Esophagus squamous epithelium (tissue), 5 donors: ENCODE data around the gene EED. TPM values are rescaled to one million over a fixed set of nuclear protein-coding genes. Genes with fewer than 3 reads are reported as not detected.

Source experiments
- DNase-seq: peaks from one replicate; lab custom pipeline; 2025; lab: John Stamatoyannopoulos, UW
- H3K27ac ChIP-seq, 4 donors: fragments of 200-600 bp; sonication (generic); one replicate each; pipeline ENCODE4 v1.5.1; 2016 to 2019; ENCODE audit warnings: mild to moderate bottlenecking in 1 of 4
- H3K27me3 ChIP-seq, 4 donors: fragments of 200-600 bp; sonication (generic); 1 replicate in 3 of 4; 2 replicates in 1 of 4; pipeline versions ENCODE4 v1.5.1 to v1.6.0; 2017 to 2021; ENCODE audit warnings: antibody characterized with exemption in 1 of 4
- H3K36me3 ChIP-seq, 3 donors: fragments of 200-600 bp; sonication (generic); one replicate each; pipeline ENCODE4 v1.5.1; 2016 to 2019
- H3K4me1 ChIP-seq, 3 donors: fragments of 200-600 bp; sonication (generic); one replicate each; pipeline ENCODE4 v1.5.1; 2017 to 2019
- H3K4me3 ChIP-seq, 4 donors: fragments of 200-600 bp; sonication (generic); 1 replicate in 3 of 4; 2 replicates in 1 of 4; pipeline ENCODE4 v1.5.1; 2016 to 2019; ENCODE audit warnings: mild to moderate bottlenecking in 2 of 4, moderate library complexity in 1 of 4
- H3K9me3 ChIP-seq, 3 donors: fragments of 200-600 bp; sonication (generic); one replicate each; pipeline ENCODE4 v1.5.1; 2016 to 2019
- POLR2A ChIP-seq, 4 donors: fragments of 450-650 bp; IDR thresholded peaks; one replicate each; pipeline ENCODE4 v1.6.1; 2017; ENCODE audit warnings: antibody characterized with exemption in 4 of 4, mild to moderate bottlenecking in 4 of 4, moderate library complexity in 3 of 4
- WGBS, 2 donors: methylation state at CpG; one replicate each; pipeline ENCODE4 v1.1.5; 2018; 5-methylcytosine and 5-hydroxymethylcytosine counted together
- intact Hi-C: fragments of 100-400 bp; cut with DNase I; formaldehyde crosslinking; loops from one replicate; pipeline ENCODE4 v1.15.0; 2022
- total RNA-seq, 4 donors: library from RNA; depleted of rRNA; stranded (reverse); fragments of >200 nt; gene quantifications; one replicate each; pipeline ENCODE4 v1.1.0, GENCODE V29; 2016
- TF ChIP-seq, protein P1 (sequence below), 6 experiments: fragments of 450-650 bp in 4 of 6; fragments of 200-600 bp in 2 of 6; sonication (generic) in 2 of 6; IDR thresholded peaks; one replicate each; pipeline ENCODE4 v1.5.1; 2016 to 2019; ENCODE audit warnings: antibody characterized with exemption in 6 of 6, mild to moderate bottlenecking in 4 of 6, moderate library complexity in 4 of 6
- donor health status: DM: yes; HTN: yes; CAD: no.

Gene EED
- total RNA-seq, 4 donors from 2014 or later: 14.4 to 26.3 (median 18.5) TPM

DNA sequence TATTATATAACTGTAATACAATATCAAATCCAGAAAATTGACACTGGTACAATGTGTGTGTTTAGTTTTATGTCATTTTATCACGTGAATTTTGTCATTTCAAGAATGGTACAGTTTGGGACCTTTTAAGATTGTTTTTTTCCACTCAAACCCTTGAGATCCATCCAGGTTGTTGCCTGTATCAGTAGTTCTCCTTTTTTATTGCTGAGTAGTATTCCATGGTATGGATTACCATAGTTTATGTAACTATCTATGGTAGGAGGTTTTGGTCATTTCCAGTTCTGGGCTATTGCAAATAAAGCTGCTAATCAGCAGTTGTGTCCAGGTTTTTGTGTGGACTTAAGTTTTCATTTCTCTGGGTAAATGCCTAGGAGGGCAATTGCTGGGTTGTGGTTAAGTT, 25.1 kb downstream of the EED start:
- intact Hi-C loops: no loop called here
- no peak overlapping the region for H3K4me3 ChIP-seq
- no peaks in the 10 kb centered on the region for H3K9me3 ChIP-seq
- 80 to 90% methylated on average over 1 of the region's 1 CpG for WGBS, 2 donors
- no peaks in the 10 kb centered on the region for H3K4me1 ChIP-seq
- no peak for TF ChIP-seq POLR2A (IDR thresholded peaks at IDR 0.05)
- TF ChIP-seq, protein P1, sequence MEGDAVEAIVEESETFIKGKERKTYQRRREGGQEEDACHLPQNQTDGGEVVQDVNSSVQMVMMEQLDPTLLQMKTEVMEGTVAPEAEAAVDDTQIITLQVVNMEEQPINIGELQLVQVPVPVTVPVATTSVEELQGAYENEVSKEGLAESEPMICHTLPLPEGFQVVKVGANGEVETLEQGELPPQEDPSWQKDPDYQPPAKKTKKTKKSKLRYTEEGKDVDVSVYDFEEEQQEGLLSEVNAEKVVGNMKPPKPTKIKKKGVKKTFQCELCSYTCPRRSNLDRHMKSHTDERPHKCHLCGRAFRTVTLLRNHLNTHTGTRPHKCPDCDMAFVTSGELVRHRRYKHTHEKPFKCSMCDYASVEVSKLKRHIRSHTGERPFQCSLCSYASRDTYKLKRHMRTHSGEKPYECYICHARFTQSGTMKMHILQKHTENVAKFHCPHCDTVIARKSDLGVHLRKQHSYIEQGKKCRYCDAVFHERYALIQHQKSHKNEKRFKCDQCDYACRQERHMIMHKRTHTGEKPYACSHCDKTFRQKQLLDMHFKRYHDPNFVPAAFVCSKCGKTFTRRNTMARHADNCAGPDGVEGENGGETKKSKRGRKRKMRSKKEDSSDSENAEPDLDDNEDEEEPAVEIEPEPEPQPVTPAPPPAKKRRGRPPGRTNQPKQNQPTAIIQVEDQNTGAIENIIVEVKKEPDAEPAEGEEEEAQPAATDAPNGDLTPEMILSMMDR (IDR thresholded peaks at IDR 0.05): no peak
- no peaks in the 10 kb centered on the region for H3K27me3 ChIP-seq
- H3K27ac ChIP-seq: no peak overlapping the region
- peaks cover 0 to 53% (median 0%) of the 10 kb centered on the region in 3 donors for H3K36me3 ChIP-seq
- DNase-seq: no peak

DNA sequence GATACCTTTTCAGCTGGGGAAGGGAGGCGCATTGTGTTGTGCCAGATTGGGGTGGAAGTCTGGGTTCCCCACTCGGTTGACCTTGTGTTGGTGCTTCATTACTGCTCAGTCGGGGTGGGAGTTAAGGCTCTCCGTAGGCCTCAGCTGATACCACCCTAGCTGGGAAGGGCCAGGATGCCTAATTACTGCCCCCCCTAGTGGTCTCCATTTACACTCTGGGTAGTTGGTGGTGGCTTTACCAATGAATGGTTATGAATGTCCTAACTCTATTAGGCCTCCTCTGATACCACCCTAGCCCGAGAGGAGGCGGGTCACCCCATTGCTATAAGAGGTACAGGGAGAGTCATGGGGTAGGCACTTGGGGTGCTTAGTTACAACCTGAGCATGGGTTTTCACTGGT, 29.9 kb downstream of the EED start:
- intact Hi-C loops: no loop called here
- 86 to 93% methylated on average over 4 of the region's 6 CpGs for WGBS, 2 donors
- H3K36me3 ChIP-seq: peaks cover 0 to 74% (median 12%) of the 10 kb centered on the region in 3 donors
- H3K27ac ChIP-seq: no peak overlapping the region
- H3K4me3 ChIP-seq: no peak overlapping the region
- TF ChIP-seq, protein P1 (IDR thresholded peaks at IDR 0.05): no peak
- no peak for TF ChIP-seq POLR2A (IDR thresholded peaks at IDR 0.05)
- DNase-seq: no peak
- no peaks in the 10 kb centered on the region for H3K9me3 ChIP-seq
- no peaks in the 10 kb centered on the region for H3K4me1 ChIP-seq
- no peaks in the 10 kb centered on the region for H3K27me3 ChIP-seq

GRCh38 chr11:86274999-86275398, 30.4 kb downstream of the EED start:
- intact Hi-C loops: no loop called here
- Histone ChIP-seq H3K4me3 (no peak overlapping the region), H3K36me3 (peaks cover 0 to 74% (median 15%) of the 10 kb centered on the region in 3 donors), H3K9me3 (no peaks in the 10 kb centered on the region), H3K27ac (no peak overlapping the region), H3K27me3 (no peaks in the 10 kb centered on the region), H3K4me1 (no peaks in the 10 kb centered on the region)
- WGBS, 2 donors: 65 to 76% methylated on average over 4 of the region's 4 CpGs
- TF ChIP-seq POLR2A (IDR thresholded peaks at IDR 0.05): no peak
- TF ChIP-seq, protein P1 (IDR thresholded peaks at IDR 0.05): no peak
- no peak for DNase-seq

GRCh38 chr11:86275493-86276370, 31.2 kb downstream of the EED start:
- H3K27me3 ChIP-seq: no peaks in the 10 kb centered on the region
- no peaks in the 10 kb centered on the region for H3K9me3 ChIP-seq
- no peaks in the 10 kb centered on the region for H3K4me1 ChIP-seq
- 90% methylated on average over 2 of the region's 2 CpGs for WGBS, 2 donors
- peaks cover 0 to 78% (median 15%) of the 10 kb centered on the region in 3 donors for H3K36me3 ChIP-seq
- no peak overlapping the region for H3K27ac ChIP-seq
- DNase-seq: no peak
- no peak for TF ChIP-seq POLR2A (IDR thresholded peaks at IDR 0.05)
- TF ChIP-seq, protein P1 (IDR thresholded peaks at IDR 0.05): no peak
- H3K4me3 ChIP-seq: no peak overlapping the region
- intact Hi-C loops: no loop called here

GRCh38 chr11:86277741-86278140, 33.2 kb downstream of the EED start:
- intact Hi-C loops: no loop called here
- WGBS, 2 donors: 79 to 84% methylated on average over 1 of the region's 1 CpG
- no peak for TF ChIP-seq POLR2A (IDR thresholded peaks at IDR 0.05)
- TF ChIP-seq, protein P1 (IDR thresholded peaks at IDR 0.05): no peak
- Histone ChIP-seq H3K27ac (no peak overlapping the region), H3K9me3 (no peaks in the 10 kb centered on the region), H3K36me3 (peaks cover 0 to 70% (median 15%) of the 10 kb centered on the region in 3 donors), H3K4me3 (no peak overlapping the region), H3K27me3 (no peaks in the 10 kb centered on the region), H3K4me1 (no peaks in the 10 kb centered on the region)
- no peak for DNase-seq
